Fibroblast of peridontal ligament (primary cell): ENCODE data around the gene SMCO4.
"Not testable (repeated sequence)": the region's sequence is repeated elsewhere in the genome, so short reads cannot be mapped to it uniquely, and the experiment has no call there.

Experiments
- DNase-seq: peaks from one replicate; pipeline ENCODE4 v3.0.0-alpha.2; 2010; ENCODE audit errors: extremely low read depth

SMCO4 gene, protein sequence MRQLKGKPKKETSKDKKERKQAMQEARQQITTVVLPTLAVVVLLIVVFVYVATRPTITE

GRCh38 chr11:93543292-93543977, at the start of gene SMCO4:
Gene SMCO4 (minus strand): TSS chr11:93543391. CDS start chr11:93479189, 64,202 bp downstream.
- peak; percentile 64 for DNase-seq

DNA sequence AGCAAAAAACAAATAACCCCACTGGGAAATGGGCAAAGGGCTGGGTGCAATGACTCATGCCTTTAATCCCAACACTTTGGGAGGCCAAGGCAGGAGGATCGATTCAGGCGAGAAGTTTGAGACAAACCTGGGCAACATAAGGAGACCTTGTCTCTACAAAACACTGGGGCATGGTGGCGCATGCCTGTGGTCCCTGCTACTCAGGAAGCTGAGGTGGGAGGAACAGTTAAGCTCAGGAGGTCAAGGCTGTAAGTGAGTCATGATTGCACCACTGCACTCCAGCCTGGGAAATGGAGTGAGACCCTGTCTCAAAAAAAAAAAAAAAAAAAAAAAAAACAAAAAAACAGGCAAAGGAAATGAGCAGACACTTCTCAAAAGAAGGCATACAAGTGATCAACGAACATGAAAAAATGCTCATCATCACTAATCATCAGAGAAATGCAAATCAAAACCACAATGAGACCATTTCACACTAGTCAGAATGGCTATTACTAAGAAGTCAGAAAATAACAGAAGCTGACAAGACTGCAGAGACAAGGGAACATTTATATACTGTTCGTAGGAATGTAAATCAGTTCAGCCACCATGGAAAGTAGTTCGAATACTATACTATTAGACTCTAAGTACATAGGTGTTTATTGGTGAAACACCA, 48.2 kb upstream of the SMCO4 start:
- no peak for DNase-seq

DNA sequence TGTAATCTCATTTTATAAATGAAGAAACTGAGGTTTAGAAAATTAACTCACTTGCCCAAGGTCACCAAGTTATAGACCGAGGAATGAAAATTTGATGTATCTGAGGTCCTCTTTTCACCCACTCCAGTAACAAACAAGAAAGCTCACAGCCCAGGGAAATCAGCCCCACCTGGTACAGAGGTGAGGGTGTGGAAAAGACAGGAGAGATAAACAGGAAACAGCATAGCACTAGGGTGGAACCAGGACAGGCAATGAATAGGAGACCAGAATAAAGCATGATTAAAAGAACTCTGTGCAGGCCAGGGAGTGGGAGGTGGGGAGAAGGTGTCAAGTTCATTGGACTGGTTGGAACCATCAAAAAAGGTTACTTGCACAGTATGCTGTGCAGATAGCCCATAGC, 46.2 kb upstream of the SMCO4 start:
- no peak for DNase-seq

GRCh38 chr11:93587858-93588581, 44.8 kb upstream of the SMCO4 start:
- DNase-seq: no peak

GRCh38 chr11:93587425-93587824, 44.2 kb upstream of the SMCO4 start:
- not testable (repeated sequence) for DNase-seq

DNA sequence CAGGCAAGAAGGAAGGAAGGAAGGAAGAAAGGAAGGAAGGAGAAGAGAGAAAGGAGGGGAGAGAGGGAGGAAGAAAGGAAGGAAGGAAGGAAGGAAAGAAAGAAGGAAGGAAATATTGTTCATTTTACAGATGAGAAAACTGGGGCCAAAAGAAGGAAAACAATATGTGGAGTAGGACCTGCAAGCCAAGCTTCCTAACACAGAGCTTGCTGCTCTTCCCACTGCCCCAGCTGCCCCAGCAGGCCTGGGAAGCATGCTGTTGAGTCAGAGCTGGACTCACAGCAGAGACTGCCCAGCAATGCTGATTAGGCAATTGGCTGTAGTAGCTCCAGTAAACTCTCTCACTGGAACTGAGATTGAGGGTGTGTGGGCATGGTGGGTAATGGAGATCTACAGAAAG, 42.6 kb upstream of the SMCO4 start:
- peak; percentile 38 for DNase-seq

DNA sequence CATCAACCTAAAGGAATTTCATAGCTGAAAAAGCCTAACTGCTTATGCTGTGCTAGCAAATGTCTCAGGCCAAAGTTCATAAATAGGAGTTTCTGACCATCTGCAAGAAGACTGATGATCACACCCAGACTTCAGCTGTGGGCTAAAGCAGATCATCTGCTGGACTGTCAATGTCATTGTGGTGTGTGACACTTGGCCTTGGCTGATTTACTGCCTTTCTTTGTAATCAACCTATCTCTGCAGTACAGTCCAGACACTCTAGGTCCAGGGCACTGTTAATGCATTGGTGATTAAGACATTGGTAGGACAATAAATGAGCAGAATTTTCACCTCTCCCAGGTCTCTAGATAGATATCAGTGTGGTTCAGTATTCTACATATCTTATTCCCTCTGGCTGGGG, 40.3 kb upstream of the SMCO4 start:
- no peak for DNase-seq

- DNase-seq: no peak
Observed at GRCh38 chr11:93579187-93579751, 36.1 kb upstream of the SMCO4 start.

GRCh38 chr11:93577286-93577685, 34.1 kb upstream of the SMCO4 start:
- peak; percentile 40 for DNase-seq

DNA sequence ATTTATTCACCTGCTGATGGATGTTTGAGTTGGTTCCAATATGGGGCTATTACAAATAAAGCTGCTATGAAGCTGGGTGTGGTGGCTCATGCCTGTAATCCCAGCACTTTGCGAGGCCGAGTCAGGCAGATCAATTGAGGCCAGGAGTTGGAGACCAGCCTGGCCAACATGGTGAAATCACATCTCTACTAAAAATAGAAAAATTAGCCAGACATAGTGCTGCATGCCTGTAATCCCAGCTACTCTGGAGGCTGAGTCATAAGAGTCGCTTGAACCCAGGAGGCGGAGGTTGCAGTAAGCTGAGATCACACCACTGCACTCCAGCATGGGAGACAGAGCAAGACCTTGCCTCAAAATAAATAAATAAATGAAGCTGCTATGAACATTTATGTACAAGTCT, 33.7 kb upstream of the SMCO4 start:
- DNase-seq: peak; percentile 48

DNA sequence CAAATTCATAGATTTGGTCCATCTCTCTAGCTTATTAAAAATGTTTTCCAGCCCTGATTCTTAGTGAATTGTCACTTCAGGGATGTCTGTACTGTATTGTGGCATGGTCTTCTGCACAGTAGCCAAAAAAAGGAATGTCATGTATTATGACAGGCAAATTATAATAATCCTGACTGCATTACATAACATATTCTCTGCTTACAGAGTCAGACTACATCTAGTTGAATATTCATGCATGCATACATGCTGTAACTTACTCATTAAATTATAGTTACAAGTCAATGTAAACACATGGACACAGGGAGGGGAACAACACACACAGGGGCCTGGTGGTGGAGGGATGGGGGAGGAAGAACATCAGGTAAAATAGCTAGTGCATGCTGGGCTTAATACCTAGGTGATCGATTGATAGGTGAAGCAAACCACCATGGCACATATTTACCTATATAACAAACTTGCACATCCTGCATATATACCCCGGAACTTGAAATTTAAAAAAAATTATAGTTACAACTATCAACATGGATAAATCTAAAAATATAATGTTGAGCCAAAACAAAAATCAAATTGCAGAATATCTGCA, 31.5 kb upstream of the SMCO4 start:
- no peak for DNase-seq

DNA sequence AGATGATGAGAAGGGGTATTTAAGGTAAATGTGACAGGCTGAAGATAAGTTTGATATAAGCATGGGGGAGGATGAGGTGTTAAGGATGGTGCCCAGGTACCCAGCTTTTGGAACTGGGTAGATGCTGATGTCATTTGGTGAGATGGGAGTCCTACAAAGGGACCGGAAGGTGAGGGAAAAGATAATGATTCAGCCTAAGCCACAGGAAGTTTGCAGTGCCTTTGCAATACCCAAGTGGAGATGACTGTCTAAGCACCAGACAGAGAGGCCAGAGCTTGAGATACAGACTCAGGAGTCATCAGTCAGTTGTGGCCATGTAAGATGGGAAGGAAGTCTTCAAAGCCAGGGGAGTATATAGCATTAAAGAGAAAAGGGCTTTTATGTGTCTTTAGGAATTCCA, 30.0 kb upstream of the SMCO4 start:
- DNase-seq: no peak

- no peak for DNase-seq
Observed at GRCh38 chr11:93572621-93573020, 29.4 kb upstream of the SMCO4 start.

- DNase-seq: no peak
Observed at GRCh38 chr11:93572171-93572570, 29.0 kb upstream of the SMCO4 start.

DNA sequence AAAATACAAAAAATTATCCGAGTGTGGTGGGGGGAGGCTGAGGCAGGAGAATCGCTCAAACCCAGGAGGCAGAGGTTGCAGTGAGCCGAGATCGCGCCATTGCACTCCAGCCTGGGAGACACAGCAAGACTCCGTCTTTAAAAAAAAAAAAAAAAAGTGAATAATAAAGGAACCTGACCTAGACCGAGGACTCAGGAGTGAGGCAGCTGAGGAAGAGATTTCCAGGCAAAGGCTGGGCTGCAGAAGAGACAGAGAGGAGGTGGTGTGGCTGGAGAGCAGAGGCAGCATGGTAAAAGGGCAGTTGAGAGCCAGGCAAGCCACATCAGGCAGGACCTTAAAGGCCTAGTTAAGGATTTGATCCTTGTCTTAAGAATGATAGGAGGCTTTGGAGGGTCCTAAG, 28.4 kb upstream of the SMCO4 start:
- DNase-seq: no peak

- peak; percentile 50 for DNase-seq
Observed at GRCh38 chr11:93570759-93571413, 27.7 kb upstream of the SMCO4 start.

DNA sequence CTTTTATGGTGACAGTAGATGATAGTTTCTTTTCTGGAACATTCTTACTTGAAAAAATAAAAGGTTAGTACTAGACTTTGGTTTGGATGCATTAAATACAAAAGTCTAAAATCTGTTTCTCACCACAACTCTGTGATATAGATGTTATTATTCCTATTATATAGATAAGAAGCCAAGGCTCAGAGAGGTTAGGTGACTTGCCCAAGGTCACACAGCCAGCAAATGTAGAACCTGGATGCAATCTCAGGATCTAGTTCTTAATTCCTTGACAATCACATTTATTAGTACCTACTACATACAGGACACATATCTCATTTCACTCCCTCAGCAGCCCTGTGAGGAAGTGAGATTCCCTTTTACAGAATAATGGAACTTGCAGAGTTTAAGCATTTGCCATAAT, 26.3 kb upstream of the SMCO4 start:
- no peak for DNase-seq

DNA sequence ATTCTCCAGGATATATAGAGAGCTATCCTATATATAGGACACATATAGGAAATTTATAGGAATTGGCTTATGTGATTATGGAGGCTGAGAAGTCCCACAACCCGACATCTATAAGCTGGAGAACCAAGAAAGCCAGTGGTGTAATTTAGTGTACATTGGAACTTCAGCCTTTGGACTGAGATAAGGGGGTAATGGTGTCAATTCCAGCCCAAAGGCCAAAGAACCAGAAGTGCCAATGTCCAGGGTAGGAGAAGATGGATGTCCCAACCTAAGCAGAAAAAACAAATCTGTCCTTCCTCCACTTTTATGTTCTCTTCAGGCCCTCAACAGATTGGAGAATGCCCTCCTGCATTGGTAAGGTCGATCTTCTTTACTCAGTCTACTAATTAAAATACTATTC, 25.5 kb upstream of the SMCO4 start:
- DNase-seq: no peak

- peak; percentile 25 for DNase-seq
Observed at GRCh38 chr11:93567401-93567895, 24.3 kb upstream of the SMCO4 start.

DNA sequence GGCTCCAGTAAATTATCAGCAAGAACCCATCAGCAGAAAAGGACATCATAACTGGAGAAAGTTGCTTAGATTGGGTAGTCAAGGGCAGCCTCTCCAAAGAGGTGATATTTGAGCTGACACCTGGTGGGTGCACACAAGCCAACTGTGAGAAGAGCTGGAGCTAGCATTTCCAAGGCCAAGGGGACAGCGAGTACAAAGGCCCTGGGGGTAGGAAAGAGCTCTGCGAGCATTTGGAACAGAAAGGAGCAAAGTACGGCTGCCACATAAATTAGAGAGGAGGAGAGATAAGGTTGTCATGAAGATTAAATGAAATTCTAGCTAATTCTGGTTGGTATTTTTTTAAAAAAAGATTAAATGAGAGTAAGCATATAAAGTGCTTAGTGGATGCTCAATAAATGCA, 21.7 kb upstream of the SMCO4 start:
- no peak for DNase-seq

- DNase-seq: no peak
Observed at GRCh38 chr11:93563857-93564256, 20.7 kb upstream of the SMCO4 start.
